Activated T-cell treated with anti-CD3 and anti-CD28 coated beads, Interleukin-2, amount 50 U/mL, for 4 hours (primary cell): ENCODE data around the gene LRRN1. TPM values are rescaled to one million over a fixed set of nuclear protein-coding genes. Genes with fewer than 3 reads are reported as not detected.

Experiments
- ATAC-seq, 2 donors: fragments of 200-7000 bp; cut with Tn5 transposase; one replicate each; pipeline ENCODE4 v1.10.0; 2021
- DNase-seq: peaks from one replicate; pipeline ENCODE4 v3.0.0-alpha.2; 2020
- H3K27me3 Mint-ChIP-seq: one replicate; pipeline ENCODE4 v1.8.0; 2021; ENCODE audit warnings: low read depth, mixed read lengths
- H3K36me3 Mint-ChIP-seq: one replicate; pipeline ENCODE4 v1.8.0; 2022; ENCODE audit warnings: mixed read lengths; ENCODE audit not compliant: insufficient read depth
- H3K4me1 Mint-ChIP-seq: one replicate; pipeline ENCODE4 v1.8.0; 2021; ENCODE audit warnings: low read depth, mixed read lengths
- H3K4me3 Mint-ChIP-seq: one replicate; pipeline ENCODE4 v1.8.0; 2021; ENCODE audit warnings: mild to moderate bottlenecking, moderate library complexity, mixed read lengths
- H3K9me3 Mint-ChIP-seq: one replicate; pipeline ENCODE4 v1.8.0; 2021; ENCODE audit warnings: mixed read lengths
- total RNA-seq, 3 donors: library from RNA; stranded (reverse); gene quantifications; one replicate each; pipeline ENCODE4 v1.2.1, GENCODE V29; 2021

The LRRN1 gene
- total RNA-seq, 3 donors from 2014 or later = 0.19 to 2.4 (median 0.28) TPM

DNA sequence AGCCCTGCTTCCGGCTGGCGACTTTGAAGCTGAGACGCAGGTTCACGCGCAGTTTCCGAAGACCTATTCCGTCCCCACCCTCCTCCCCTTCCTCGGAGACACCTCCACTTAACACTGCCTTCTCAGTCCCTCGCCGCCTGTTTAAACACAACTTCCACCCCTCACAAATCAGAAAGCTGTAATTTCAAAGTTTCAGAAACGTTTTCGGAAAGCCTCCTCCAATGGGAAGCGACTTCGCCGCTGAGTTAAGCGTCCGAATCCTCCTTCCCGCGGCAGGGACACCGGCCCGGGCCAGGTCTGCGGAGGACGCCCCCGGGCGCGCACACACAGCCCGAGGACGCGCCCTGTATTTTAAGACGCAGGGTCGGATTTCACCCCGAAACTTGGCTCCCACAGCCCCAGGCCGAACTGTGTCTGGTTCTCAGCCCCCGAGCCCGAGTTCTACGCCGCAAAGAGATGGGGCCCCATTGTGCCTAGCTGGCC lies 559 bp upstream of the LRRN1 start:
- Mint-ChIP-seq H3K27me3 (peaks cover 46% of the 10 kb centered on the region), H3K4me1 (peaks cover 8% of the 10 kb centered on the region), H3K36me3 (no peaks in the 10 kb centered on the region), H3K9me3 (peaks cover 3% of the 10 kb centered on the region), H3K4me3 (peak overlapping the region; percentile 78)
- ATAC-seq (peak; percentile 33 to 56), DNase-seq (peak; percentile 17)

GRCh38 chr3:3800080-3800455 lies 837 bp downstream of the LRRN1 start:
- peaks cover 3% of the 10 kb centered on the region for H3K9me3 Mint-ChIP-seq
- peak overlapping the region; percentile 67 for H3K4me3 Mint-ChIP-seq
- peaks cover 51% of the 10 kb centered on the region for H3K27me3 Mint-ChIP-seq
- no peak for ATAC-seq
- H3K36me3 Mint-ChIP-seq = no peaks in the 10 kb centered on the region
- DNase-seq = no peak
- H3K4me1 Mint-ChIP-seq = peaks cover 8% of the 10 kb centered on the region

DNA sequence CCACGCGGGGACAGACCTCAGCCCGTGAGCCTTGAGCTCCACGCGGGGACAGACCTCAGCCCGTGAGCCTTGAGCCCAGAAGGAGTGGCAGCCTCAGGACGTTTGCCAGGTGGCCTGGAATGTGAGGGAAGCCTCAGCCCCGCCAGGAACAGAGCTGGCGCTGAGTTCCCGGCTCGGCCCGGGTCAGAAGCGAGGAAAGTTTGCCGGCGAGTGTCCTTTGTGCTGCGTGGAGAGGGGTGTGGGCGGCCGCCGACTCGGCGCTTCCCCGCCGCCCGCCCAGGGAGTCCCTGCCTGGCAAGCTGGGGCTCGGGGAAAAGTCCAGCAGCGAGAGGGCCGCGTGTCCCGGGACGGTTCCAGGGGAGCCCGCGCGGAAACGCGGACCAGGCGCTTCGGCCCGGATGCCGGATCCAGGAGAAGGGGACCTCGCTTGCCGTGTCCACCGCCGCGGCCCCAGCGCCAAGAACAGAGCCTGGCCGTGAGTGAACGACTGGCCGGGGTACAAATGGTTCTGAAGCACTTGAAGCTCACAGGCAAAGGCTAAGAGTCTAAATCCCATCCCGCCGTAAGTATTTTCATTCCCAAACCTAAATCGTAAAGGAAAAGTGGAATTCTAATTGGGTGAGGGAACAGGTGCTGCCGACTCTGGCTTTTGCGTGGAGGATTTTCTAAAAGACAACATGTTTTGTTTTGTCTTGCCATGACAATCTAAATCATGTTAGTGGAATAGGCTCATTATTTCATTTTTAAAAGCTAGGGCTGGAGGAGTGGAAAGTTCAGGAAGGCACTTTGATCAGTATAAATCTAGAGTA lies 1.7 kb downstream of the LRRN1 start:
- H3K4me3 Mint-ChIP-seq = no peak overlapping the region
- ATAC-seq = no peak

DNA sequence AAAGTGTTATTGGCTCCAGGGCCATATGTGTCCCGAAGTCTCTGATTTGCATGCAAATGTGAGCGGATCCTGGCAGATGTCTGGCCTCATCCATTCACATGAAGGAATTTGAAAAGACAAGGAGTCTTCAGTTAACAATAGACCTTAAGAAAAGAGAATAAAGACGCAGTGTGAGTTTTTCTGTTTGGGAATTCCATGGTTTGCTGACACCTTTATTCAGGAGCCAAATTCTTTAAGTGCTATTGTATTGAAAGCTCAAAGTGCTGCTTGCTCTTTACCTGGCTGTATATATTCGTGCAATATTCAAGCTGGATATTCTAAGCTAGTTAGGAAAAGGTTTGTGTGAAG lies 2.2 kb downstream of the LRRN1 start:
- no peaks in the 10 kb centered on the region for H3K9me3 Mint-ChIP-seq
- no peak for DNase-seq
- ATAC-seq = no peak
- H3K27me3 Mint-ChIP-seq = peaks cover 49% of the 10 kb centered on the region
- H3K4me1 Mint-ChIP-seq = peaks cover 8% of the 10 kb centered on the region
- H3K36me3 Mint-ChIP-seq = no peaks in the 10 kb centered on the region
- H3K4me3 Mint-ChIP-seq = no peak overlapping the region

More for the DNA sequence above, 1.7 kb downstream of the LRRN1 start:
- Mint-ChIP-seq H3K36me3 (no peaks in the 10 kb centered on the region), H3K9me3 (no peaks in the 10 kb centered on the region), H3K4me1 (peaks cover 8% of the 10 kb centered on the region), H3K27me3 (peaks cover 51% of the 10 kb centered on the region)
- no peak for DNase-seq

DNA sequence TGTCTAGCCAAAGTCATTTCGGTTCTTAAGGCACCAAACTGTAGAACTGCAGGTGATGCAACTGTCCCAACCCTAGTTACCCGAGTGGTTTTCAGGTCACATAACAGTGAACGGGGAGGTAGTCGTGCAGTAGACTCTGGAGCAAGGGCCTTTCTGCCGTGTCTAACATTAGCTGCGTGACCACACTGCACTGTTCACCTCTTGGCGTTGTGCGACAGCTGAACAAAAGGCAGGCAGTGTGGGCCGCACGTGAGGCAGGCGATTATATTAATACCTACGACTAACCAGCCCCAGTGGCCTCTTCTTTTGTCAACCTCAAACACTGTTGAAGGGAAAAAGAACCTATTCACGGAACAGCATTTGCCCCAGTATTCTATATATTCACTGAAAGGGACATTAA lies 2.8 kb downstream of the LRRN1 start:
- peaks cover 47% of the 10 kb centered on the region for H3K27me3 Mint-ChIP-seq
- ATAC-seq (no peak), DNase-seq (no peak)
- H3K4me3 Mint-ChIP-seq = no peak overlapping the region
- peaks cover 8% of the 10 kb centered on the region for H3K4me1 Mint-ChIP-seq
- no peaks in the 10 kb centered on the region for H3K36me3 Mint-ChIP-seq
- no peaks in the 10 kb centered on the region for H3K9me3 Mint-ChIP-seq

DNA sequence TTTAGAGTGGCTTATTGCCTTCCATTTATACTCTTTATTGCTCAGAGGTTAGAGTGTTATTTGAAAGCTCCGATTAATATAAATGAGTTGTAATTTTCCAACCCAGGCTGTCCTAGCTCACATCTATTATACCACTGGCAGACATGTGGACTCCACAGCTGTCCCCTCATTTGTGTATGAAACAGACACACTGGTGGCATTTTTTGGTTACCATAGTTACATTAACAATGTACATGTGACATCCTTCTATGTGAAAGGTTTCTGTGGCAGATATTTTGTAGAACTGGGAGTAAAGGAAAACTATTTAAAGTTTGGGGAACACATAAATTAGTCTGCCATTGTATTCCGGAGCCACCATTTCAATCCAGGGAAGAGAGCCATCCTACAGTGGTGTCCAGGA lies 5.3 kb downstream of the LRRN1 start:
- peaks cover 30% of the 10 kb centered on the region for H3K27me3 Mint-ChIP-seq
- DNase-seq = no peak
- no peak overlapping the region for H3K4me3 Mint-ChIP-seq
- ATAC-seq = no peak
- H3K4me1 Mint-ChIP-seq = peaks cover 8% of the 10 kb centered on the region
- no peaks in the 10 kb centered on the region for H3K36me3 Mint-ChIP-seq
- H3K9me3 Mint-ChIP-seq = no peaks in the 10 kb centered on the region

DNA sequence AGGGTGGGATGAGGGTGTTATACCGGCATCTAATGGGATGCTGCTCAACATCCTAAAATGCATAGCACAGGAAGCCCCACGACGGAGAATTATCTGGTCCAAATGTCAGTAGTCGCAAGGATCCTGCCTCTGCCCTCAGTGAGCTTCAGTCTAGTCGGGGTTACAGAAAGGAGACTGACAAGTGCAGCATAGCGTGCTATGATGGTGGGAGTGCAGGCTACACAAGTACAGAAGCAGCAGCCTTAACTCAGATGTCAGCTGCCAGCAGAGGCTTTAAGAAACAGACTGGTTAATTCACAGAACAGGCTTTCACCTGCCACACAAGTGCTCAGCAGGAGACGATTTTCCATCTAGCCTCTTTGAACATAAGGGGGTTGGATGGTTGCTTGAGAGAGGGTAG lies 6.9 kb downstream of the LRRN1 start:
- DNase-seq = no peak
- Mint-ChIP-seq H3K4me1 (peaks cover 2% of the 10 kb centered on the region), H3K27me3 (peaks cover 19% of the 10 kb centered on the region), H3K9me3 (no peaks in the 10 kb centered on the region), H3K4me3 (no peak overlapping the region), H3K36me3 (no peaks in the 10 kb centered on the region)
- no peak for ATAC-seq

- H3K36me3 Mint-ChIP-seq = no peaks in the 10 kb centered on the region
- H3K9me3 Mint-ChIP-seq = no peaks in the 10 kb centered on the region
- no peak for DNase-seq
- no peak for ATAC-seq
- H3K4me3 Mint-ChIP-seq = no peak overlapping the region
- H3K4me1 Mint-ChIP-seq = no peaks in the 10 kb centered on the region
- H3K27me3 Mint-ChIP-seq = peaks cover 11% of the 10 kb centered on the region
These were observed 7.6 kb downstream of the LRRN1 start for GRCh38 chr3:3806856-3807255.

GRCh38 chr3:3813013-3813412 lies 13.8 kb downstream of the LRRN1 start:
- Mint-ChIP-seq H3K36me3 (no peaks in the 10 kb centered on the region), H3K4me3 (no peak overlapping the region), H3K27me3 (no peaks in the 10 kb centered on the region), H3K9me3 (no peaks in the 10 kb centered on the region), H3K4me1 (no peaks in the 10 kb centered on the region)
- DNase-seq (no peak), ATAC-seq (no peak)

DNA sequence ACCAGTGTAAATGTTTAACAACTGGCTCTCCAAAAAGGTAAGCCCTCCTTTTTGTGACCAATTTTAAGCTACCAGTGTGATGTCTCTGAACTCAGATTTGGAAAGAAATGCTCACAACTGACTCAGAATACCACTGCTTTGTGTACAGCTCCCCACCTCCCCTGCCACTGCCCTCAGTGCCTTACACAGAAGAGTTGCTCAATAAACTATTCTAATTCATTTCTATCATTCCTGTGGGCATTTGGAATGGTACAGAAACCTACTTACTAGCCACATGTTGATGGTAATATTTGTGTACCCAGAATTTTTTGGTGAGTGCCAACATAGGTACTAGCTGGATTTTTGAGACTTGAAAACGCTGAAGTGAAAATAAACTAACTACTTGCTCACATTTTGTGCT lies 16.0 kb downstream of the LRRN1 start:
- ATAC-seq = no peak
- H3K27me3 Mint-ChIP-seq = no peaks in the 10 kb centered on the region
- DNase-seq = no peak
- no peak overlapping the region for H3K4me3 Mint-ChIP-seq
- H3K9me3 Mint-ChIP-seq = no peaks in the 10 kb centered on the region
- H3K36me3 Mint-ChIP-seq = peaks cover 3% of the 10 kb centered on the region
- no peaks in the 10 kb centered on the region for H3K4me1 Mint-ChIP-seq

GRCh38 chr3:3816034-3816433 lies 16.8 kb downstream of the LRRN1 start:
- H3K27me3 Mint-ChIP-seq = no peaks in the 10 kb centered on the region
- no peaks in the 10 kb centered on the region for H3K9me3 Mint-ChIP-seq
- H3K4me1 Mint-ChIP-seq = no peaks in the 10 kb centered on the region
- ATAC-seq (no peak), DNase-seq (no peak)
- no peak overlapping the region for H3K4me3 Mint-ChIP-seq
- H3K36me3 Mint-ChIP-seq = peaks cover 5% of the 10 kb centered on the region

- H3K27me3 Mint-ChIP-seq = no peaks in the 10 kb centered on the region
- H3K4me3 Mint-ChIP-seq = no peak overlapping the region
- H3K36me3 Mint-ChIP-seq = peaks cover 5% of the 10 kb centered on the region
- no peak for DNase-seq
- H3K4me1 Mint-ChIP-seq = no peaks in the 10 kb centered on the region
- ATAC-seq = no peak
- no peaks in the 10 kb centered on the region for H3K9me3 Mint-ChIP-seq
These were observed 18.6 kb downstream of the LRRN1 start for GRCh38 chr3:3817865-3818264.

DNA sequence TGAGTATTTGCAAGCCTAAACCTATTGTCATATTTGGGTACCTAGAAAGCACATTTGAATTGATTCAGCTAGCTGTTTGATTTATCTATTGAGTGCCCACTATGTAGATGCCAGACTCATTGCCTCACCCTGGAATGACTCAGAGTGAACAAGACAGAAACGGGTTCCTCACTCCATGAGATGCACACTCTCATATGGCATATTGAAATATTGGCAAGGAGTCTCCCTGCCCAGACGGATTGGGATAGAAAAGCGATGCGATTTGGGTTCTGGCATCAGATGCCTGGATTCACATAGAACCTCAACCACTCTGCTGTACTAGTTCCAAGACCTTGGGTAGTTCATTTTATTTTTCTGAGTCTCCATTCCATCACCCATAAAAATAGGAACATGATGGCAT lies 22.5 kb downstream of the LRRN1 start:
- ATAC-seq (no peak), DNase-seq (no peak)
- Mint-ChIP-seq H3K36me3 (peaks cover 6% of the 10 kb centered on the region), H3K4me1 (no peaks in the 10 kb centered on the region), H3K4me3 (no peak overlapping the region), H3K27me3 (no peaks in the 10 kb centered on the region), H3K9me3 (no peaks in the 10 kb centered on the region)

DNA sequence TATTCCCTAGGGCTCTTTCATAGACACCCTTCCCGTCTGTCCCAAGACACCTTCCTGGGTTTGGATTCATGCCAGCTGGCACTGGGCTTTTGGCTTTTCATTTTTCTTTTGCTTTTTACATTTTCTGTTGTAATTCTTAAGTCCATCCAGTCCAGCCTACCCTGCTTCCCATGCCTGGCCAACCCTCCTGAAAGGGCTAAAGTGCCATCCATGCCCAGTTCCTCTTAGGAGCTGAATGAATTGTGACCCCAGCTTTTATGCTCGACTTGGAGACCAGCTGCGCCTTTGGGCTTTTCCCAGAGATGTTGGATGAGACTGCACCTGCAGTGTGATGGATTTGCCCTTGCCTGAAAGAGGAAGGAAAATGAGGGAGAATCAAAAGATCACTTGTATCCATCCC lies 25.8 kb downstream of the LRRN1 start:
- no peak for DNase-seq
- peaks cover 4% of the 10 kb centered on the region for H3K36me3 Mint-ChIP-seq
- H3K9me3 Mint-ChIP-seq = no peaks in the 10 kb centered on the region
- H3K4me1 Mint-ChIP-seq = no peaks in the 10 kb centered on the region
- ATAC-seq = no peak
- no peaks in the 10 kb centered on the region for H3K27me3 Mint-ChIP-seq
- no peak overlapping the region for H3K4me3 Mint-ChIP-seq

GRCh38 chr3:3826521-3826920 lies 27.3 kb downstream of the LRRN1 start:
- Mint-ChIP-seq H3K36me3 (peaks cover 1% of the 10 kb centered on the region), H3K4me1 (no peaks in the 10 kb centered on the region), H3K27me3 (no peaks in the 10 kb centered on the region), H3K4me3 (no peak overlapping the region), H3K9me3 (no peaks in the 10 kb centered on the region)
- DNase-seq (no peak), ATAC-seq (no peak)
